Measurements from ENCODE around the gene NID1.

GRCh38 chr1:236051242-236051791 is 13.6 kb downstream of the NID1 start:
- TF ChIP-seq POLR2A (IDR thresholded peaks at IDR 0.05) (no peak), CTCF (IDR thresholded peaks at IDR 0.05) (no peak)
